HCT116 (cell line): ENCODE data around the gene SLC6A12. TPM values are rescaled to one million over a fixed set of nuclear protein-coding genes. Genes with fewer than 3 reads are reported as not detected.
"Not testable (repeated sequence)": the region's sequence is repeated elsewhere in the genome, so short reads cannot be mapped to it uniquely, and the experiment has no call there.

Source experiments
- ATAC-seq: fragments of 200-7000 bp; cut with Tn5 transposase; 2 replicates; pipeline ENCODE4 v1.9.1; 2020; ENCODE audit warnings: mild to moderate bottlenecking, moderate library complexity
- BruUV-seq: library from RNA; stranded (reverse); fragments of 400-500 nt; replicated peaks from 2 replicates; lab custom pipeline; 2021; lab: Mats Ljungman, UMichigan
- CTCF ChIA-PET: fragments of 300-600 bp; sonication (Branson Sonifier 250); formaldehyde crosslinking; loops from one replicate; lab custom pipeline; 2021; ENCODE audit warnings: antibody characterized with exemption; lab: Charles Lee
- POLR2A ChIA-PET: fragments of 300-600, 350-600 bp; sonication (Branson Sonifier 250); formaldehyde crosslinking; loops from one replicate; lab custom pipeline; 2021; ENCODE audit warnings: antibody characterized with exemption; lab: Charles Lee
- RAD21 ChIA-PET, 2 experiments: fragments of 300-600 bp; sonication (Branson Sonifier 250); formaldehyde crosslinking; loops; one replicate each; lab custom pipeline; 2023; ENCODE audit warnings: low total read pairs in 2 of 2; ENCODE audit not compliant: uncharacterized antibody in 2 of 2, unreplicated experiment in 2 of 2, low non-redundant PET in 1 of 2; lab: Charles Lee
- DNase-seq: peaks from one replicate; pipeline ENCODE4 v3.0.0-alpha.2; 2010; ENCODE audit warnings: low read depth, low spot score
- H2AFZ ChIP-seq: fragments of 200-600 bp; shearing (Covaris generic), sonication (generic); 2 replicates; pipeline ENCODE4 v1.6.1; 2017; ENCODE audit warnings: low read depth, mixed run types, mixed read lengths, antibody characterized with exemption, low read length; ENCODE audit not compliant: poor library complexity, severe bottlenecking
- H3K27ac ChIP-seq: 2 replicates; pipeline ENCODE4 v1.5.1; 2012; ENCODE audit warnings: low read depth, low read length
- H3K27me3 ChIP-seq: fragments of 200-600 bp; sonication (generic); 2 replicates; pipeline ENCODE4 v1.6.1; 2016; ENCODE audit warnings: mixed run types, low read length, mixed read lengths; ENCODE audit not compliant: insufficient read depth
- H3K36me3 ChIP-seq, 2 experiments: fragments of 200-500 bp in 1 of 2; fragments of 200-600 bp in 1 of 2; sonication (Bioruptor generic) in 1 of 2; sonication (generic) in 1 of 2; 2 replicates each; pipeline versions ENCODE4 v1.5.1 to v1.6.1; 2014 to 2016; ENCODE audit warnings: low read length in 2 of 2, inconsistent platforms in 1 of 2, mixed read lengths in 1 of 2, mixed run types in 1 of 2; ENCODE audit not compliant: insufficient read depth in 2 of 2, control insufficient read depth in 1 of 2
- H3K4me1 ChIP-seq, 2 experiments: fragments of 200-600 bp in 1 of 2; sonication (generic) in 1 of 2; 2 replicates each; pipeline versions ENCODE4 v1.5.1 to v1.6.1; 2012 to 2017; ENCODE audit warnings: low read length in 2 of 2, inconsistent platforms in 1 of 2, mild to moderate bottlenecking in 1 of 2, mixed read lengths in 1 of 2, mixed run types in 1 of 2, moderate library complexity in 1 of 2; ENCODE audit not compliant: insufficient read depth in 2 of 2, control insufficient read depth in 1 of 2
- H3K4me2 ChIP-seq: fragments of 200-600 bp; sonication (generic); 2 replicates; pipeline ENCODE4 v1.6.1; 2017; ENCODE audit warnings: mixed run types, low read length, mixed read lengths
- H3K4me3 ChIP-seq, 2 experiments: fragments of 200-600 bp in 1 of 2; sonication (generic) in 1 of 2; replicated peaks in 1 of 2; 2 replicates each; pipeline ENCODE4 v1.5.1; 2011 to 2016; ENCODE audit warnings: low read length in 2 of 2, control low read depth in 1 of 2, low read depth in 1 of 2, mild to moderate bottlenecking in 1 of 2, mixed read lengths in 1 of 2, mixed run types in 1 of 2
- H3K79me2 ChIP-seq: fragments of 200-600 bp; sonication (generic); 2 replicates; pipeline ENCODE4 v1.6.1; 2017; ENCODE audit warnings: mild to moderate bottlenecking, mixed run types, low read length, moderate library complexity, mixed read lengths; ENCODE audit not compliant: insufficient read depth
- H3K9ac ChIP-seq: fragments of 200-600 bp; sonication (generic); 2 replicates; pipeline ENCODE4 v1.6.1; 2016; ENCODE audit warnings: low read length, mixed read lengths
- H3K9me2 ChIP-seq: fragments of 200-600 bp; sonication (generic), shearing (Covaris generic); 2 replicates; pipeline ENCODE4 v1.6.1; 2017; ENCODE audit warnings: mixed run types, mild to moderate bottlenecking, moderate library complexity; ENCODE audit not compliant: insufficient read depth
- H3K9me3 ChIP-seq, 2 experiments: fragments of 200-500 bp in 1 of 2; fragments of 200-600 bp in 1 of 2; sonication (Bioruptor generic) in 1 of 2; sonication (generic) in 1 of 2; 2 replicates each; pipeline ENCODE4 v1.6.1; 2014 to 2017; ENCODE audit warnings: low read length in 2 of 2, mixed read lengths in 2 of 2, inconsistent platforms in 1 of 2, low read depth in 1 of 2, mild to moderate bottlenecking in 1 of 2, mixed run types in 1 of 2, moderate library complexity in 1 of 2; ENCODE audit not compliant: control insufficient read depth in 1 of 2, insufficient read depth in 1 of 2
- H4K20me1 ChIP-seq: fragments of 200-600 bp; sonication (generic), shearing (Covaris generic); 2 replicates; pipeline ENCODE4 v1.6.1; 2017; ENCODE audit warnings: mixed run types, mild to moderate bottlenecking, moderate library complexity; ENCODE audit not compliant: insufficient read depth
- ZFX ChIP-seq: fragments of 450-650 bp; IDR thresholded peaks from 2 replicates; pipeline ENCODE4 v1.6.1; 2017
- intact Hi-C: fragments of 100-400 bp; cut with micrococcal nuclease; formaldehyde crosslinking; loops from 2 replicates; pipeline ENCODE4 v1.10.0; 2022
- total RNA-seq: library from RNA; stranded (reverse); gene quantifications from one replicate; pipeline ENCODE4 v1.2.1, GENCODE V29; 2021; ENCODE audit not compliant: unreplicated experiment
- TF ChIP-seq, protein P1 (sequence below): IDR thresholded peaks from 2 replicates; pipeline ENCODE4 v1.6.1; 2012
- TF ChIP-seq, protein P2 (sequence below), 3 experiments: fragments of 200-600 bp in 1 of 3; sonication (generic) in 1 of 3; IDR thresholded peaks in 2 of 3; conservative IDR thresholded peaks in 1 of 3; 2 replicates each; pipeline ENCODE4 v1.5.1; 2012 to 2017; ENCODE audit warnings: low read depth in 2 of 3, low read length in 2 of 3, antibody characterized with exemption in 1 of 3, borderline replicate concordance in 1 of 3, control low read depth in 1 of 3, mild to moderate bottlenecking in 1 of 3, mixed read lengths in 1 of 3, mixed run types in 1 of 3, moderate library complexity in 1 of 3; ENCODE audit not compliant: insufficient read depth in 1 of 3

The SLC6A12 gene
- total RNA-seq, 1 experiment from 2014 or later, result 0.64 TPM

DNA sequence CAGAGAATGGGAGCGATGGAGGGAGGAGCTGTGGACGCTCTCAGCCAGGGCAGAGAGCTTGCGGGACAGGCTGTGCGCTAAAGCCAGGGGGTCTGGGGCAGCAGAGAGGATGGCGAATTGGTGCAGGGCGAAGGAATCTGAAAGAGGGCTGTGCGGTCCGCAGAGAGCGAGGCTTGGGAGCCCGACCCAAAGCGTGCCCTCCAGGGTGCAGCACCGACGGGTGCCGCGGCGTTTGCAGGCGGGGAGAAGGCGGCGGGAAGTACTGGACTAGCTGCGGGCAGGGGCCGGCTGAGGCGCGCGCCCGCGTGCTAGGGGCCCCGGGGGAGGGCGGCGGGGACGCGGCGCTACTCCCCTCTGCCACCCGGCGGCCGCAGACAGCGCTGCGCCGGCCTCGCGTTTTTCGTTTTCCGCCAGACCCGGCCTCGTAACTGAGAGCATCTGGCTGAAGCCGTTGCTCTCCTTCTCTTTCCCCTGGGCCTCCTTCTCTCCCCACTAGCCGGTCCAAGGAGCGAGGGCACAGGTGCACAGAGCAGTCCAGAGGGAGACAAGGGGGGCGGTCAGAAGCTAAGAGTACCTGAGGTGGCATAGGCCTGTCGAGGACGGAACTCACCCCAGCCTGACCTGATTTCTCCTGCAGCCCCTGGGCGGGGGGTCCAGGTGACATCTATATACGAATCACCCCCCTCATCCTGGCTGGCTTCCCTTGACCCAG, 24.9 kb downstream of the SLC6A12 start:
- Histone ChIP-seq H3K4me1 (peaks cover 0 to 8% of the 10 kb centered on the region in 2 experiments; a peak in 2 of 4 replicates), H3K27me3 (no peaks in the 10 kb centered on the region), H3K9ac (no peak overlapping the region), H3K9me2 (no peaks in the 10 kb centered on the region), H3K36me3 (no peaks in the 10 kb centered on the region), H3K79me2 (no peaks in the 10 kb centered on the region), H3K9me3 (no peaks in the 10 kb centered on the region), H3K27ac (no peak overlapping the region; the same call in 1 of the 2 replicates), H3K4me3 (no peak overlapping the region), H3K4me2 (peak overlapping the region; percentile 62), H2AFZ (peak overlapping the region; percentile 85), H4K20me1 (no peaks in the 10 kb centered on the region)
- ChIA-PET RAD21 (no interaction called here), POLR2A (interaction anchor here (0.9 kb wide), 1 partner anchor 30 kb away, joined by 3 read pairs; no protein-coding TSS in a partner anchor), CTCF (no interaction called here)
- DNase-seq, result no peak
- intact Hi-C loops, result no loop called here
- no TSS peak for BruUV-seq
- TF ChIP-seq ZFX, result peak; percentile 21; the same call in 1 of the 2 replicates
- TF ChIP-seq, protein P1, sequence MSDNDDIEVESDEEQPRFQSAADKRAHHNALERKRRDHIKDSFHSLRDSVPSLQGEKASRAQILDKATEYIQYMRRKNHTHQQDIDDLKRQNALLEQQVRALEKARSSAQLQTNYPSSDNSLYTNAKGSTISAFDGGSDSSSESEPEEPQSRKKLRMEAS, result no peak
- TF ChIP-seq, protein P2, sequence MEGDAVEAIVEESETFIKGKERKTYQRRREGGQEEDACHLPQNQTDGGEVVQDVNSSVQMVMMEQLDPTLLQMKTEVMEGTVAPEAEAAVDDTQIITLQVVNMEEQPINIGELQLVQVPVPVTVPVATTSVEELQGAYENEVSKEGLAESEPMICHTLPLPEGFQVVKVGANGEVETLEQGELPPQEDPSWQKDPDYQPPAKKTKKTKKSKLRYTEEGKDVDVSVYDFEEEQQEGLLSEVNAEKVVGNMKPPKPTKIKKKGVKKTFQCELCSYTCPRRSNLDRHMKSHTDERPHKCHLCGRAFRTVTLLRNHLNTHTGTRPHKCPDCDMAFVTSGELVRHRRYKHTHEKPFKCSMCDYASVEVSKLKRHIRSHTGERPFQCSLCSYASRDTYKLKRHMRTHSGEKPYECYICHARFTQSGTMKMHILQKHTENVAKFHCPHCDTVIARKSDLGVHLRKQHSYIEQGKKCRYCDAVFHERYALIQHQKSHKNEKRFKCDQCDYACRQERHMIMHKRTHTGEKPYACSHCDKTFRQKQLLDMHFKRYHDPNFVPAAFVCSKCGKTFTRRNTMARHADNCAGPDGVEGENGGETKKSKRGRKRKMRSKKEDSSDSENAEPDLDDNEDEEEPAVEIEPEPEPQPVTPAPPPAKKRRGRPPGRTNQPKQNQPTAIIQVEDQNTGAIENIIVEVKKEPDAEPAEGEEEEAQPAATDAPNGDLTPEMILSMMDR (IDR thresholded peaks at IDR 0.05 in 2 of 3, conservative IDR thresholded peaks at IDR 0.05 in 1 of 3; ENCODE audit: borderline replicate concordance in 1 of 3, insufficient read depth in 1 of 3, low read depth in 2 of 3, low read length in 2 of 3), result peak; percentile 17 to 68 (median 63); a peak in 4 of 6 replicates
- ATAC-seq, result peak; percentile 91

DNA sequence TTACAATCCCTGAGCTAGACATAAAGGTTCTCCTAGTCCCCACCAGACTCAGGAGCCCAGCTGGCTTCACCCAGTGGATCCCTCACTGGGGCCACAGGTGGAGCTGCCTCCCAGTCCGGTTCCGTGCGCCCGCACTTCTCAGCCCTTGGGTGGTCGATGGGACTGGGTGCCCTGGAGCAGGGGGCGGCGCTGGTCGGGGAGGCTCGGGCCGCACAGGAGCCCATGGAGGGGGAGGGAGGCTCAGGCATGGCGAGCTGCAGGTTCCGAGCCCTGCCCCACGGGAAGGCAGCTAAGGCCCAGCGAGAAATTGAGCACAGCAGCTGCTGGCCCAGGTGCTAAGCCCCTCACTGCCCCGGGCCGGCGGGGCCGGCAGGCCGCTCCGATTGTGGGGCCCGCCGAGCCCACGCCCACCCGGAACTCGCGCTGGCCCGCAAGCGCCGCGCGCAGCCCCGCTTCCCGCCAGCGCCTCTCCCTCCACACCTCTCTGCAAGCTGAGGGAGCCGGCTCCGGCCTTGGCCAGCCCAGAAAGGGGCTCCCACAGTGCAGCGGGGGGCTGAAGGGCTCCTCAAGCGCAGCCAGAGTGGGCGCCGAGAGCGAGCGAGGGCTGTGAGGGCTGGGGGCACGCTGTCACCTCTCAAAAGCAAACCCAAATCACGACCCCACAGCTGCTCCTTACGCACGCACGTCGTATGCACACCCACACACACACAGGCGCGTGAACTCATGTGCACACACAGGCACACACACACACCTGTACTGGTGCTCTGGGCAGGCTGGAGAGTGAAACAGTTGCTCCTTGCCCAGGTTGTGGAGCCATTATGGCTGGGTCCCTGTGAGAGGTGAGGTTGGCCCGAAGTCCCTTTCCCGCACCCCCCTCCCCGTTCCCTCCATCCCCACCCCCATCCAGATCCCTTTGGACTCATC, 25.7 kb downstream of the SLC6A12 start:
- CTCF ChIA-PET, intact Hi-C loops: not testable (repeated sequence)
- POLR2A ChIA-PET, result interaction anchor here (0.9 to 1.1 kb wide), 2 partner anchors 12 to 31 kb away, joined by 3 read pairs; no protein-coding TSS in a partner anchor

More for the DNA sequence above, 25.7 kb downstream of the SLC6A12 start:
- BruUV-seq, H3K4me3 ChIP-seq, H3K27me3 ChIP-seq, H3K36me3 ChIP-seq, H3K4me1 ChIP-seq, H3K9me3 ChIP-seq, H3K9ac ChIP-seq, ATAC-seq, H3K9me2 ChIP-seq, H3K27ac ChIP-seq, RAD21 ChIA-PET, H3K79me2 ChIP-seq, H4K20me1 ChIP-seq, DNase-seq: not testable (repeated sequence)
- Histone ChIP-seq H2AFZ (peak overlapping the region; percentile 85), H3K4me2 (peak overlapping the region; percentile 62)
